Measurements from ENCODE around the gene CCDC83.

CCDC83 gene

GRCh38 chr11:85819441-85819840 is 35.7 kb upstream of the CCDC83 start:
- H3K27ac ChIP-seq (ENCODE audit: low read depth, low read length), result no peak overlapping the region
- H3K36me3 ChIP-seq (ENCODE audit: insufficient read depth, low read length), result no peaks in the 10 kb centered on the region
- no peaks in the 10 kb centered on the region for H3K9me3 ChIP-seq (ENCODE audit: insufficient read depth, low read depth, low read length)
- no peak overlapping the region for H3K4me3 ChIP-seq (ENCODE audit: low read length)
- H3K4me1 ChIP-seq (ENCODE audit: insufficient read depth, low read length), result no peaks in the 10 kb centered on the region
- no peaks in the 10 kb centered on the region for H3K27me3 ChIP-seq (ENCODE audit: insufficient read depth, low read length)
- H3K9ac ChIP-seq (ENCODE audit: low read depth, low read length), result no peak overlapping the region

GRCh38 chr11:85821636-85822035 is 33.5 kb upstream of the CCDC83 start:
- Histone ChIP-seq H3K4me1 (ENCODE audit: insufficient read depth, low read length) (no peaks in the 10 kb centered on the region), H3K36me3 (ENCODE audit: insufficient read depth, low read length) (no peaks in the 10 kb centered on the region), H3K27ac (ENCODE audit: low read depth, low read length) (no peak overlapping the region), H3K27me3 (ENCODE audit: insufficient read depth, low read length) (no peaks in the 10 kb centered on the region), H3K9me3 (ENCODE audit: insufficient read depth, low read depth, low read length) (no peaks in the 10 kb centered on the region), H3K4me3 (ENCODE audit: low read length) (no peak overlapping the region), H3K9ac (ENCODE audit: low read depth, low read length) (no peak overlapping the region)
- WGBS, result 98% methylated on average over 1 of the region's 1 CpG

DNA sequence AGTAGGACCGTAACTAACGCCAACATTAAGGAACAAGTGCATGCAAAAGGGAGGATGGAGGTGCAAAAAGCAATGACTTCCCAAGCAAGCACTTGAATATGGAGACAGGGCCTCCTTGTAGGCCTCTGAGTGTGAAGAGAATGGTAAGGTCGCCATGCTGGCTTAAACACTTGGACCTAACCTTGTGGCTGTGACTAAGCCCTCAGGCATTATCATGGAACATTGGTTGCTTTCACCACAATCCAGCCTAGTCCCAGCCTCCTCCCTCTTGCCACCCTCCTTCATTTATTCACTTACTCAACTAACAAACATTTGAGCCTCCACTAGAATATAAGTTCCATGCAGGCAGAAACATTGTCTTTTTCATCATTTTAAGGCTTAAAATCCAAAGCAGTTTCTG is 32.4 kb upstream of the CCDC83 start:
- H3K9ac ChIP-seq (ENCODE audit: low read depth, low read length), result no peak overlapping the region
- H3K4me3 ChIP-seq (ENCODE audit: low read length), result no peak overlapping the region
- no peak overlapping the region for H3K27ac ChIP-seq (ENCODE audit: low read depth, low read length)
- H3K36me3 ChIP-seq (ENCODE audit: insufficient read depth, low read length), result no peaks in the 10 kb centered on the region
- 91% methylated on average over 3 of the region's 3 CpGs for WGBS
- no peaks in the 10 kb centered on the region for H3K27me3 ChIP-seq (ENCODE audit: insufficient read depth, low read length)
- H3K9me3 ChIP-seq (ENCODE audit: insufficient read depth, low read depth, low read length), result no peaks in the 10 kb centered on the region
- no peaks in the 10 kb centered on the region for H3K4me1 ChIP-seq (ENCODE audit: insufficient read depth, low read length)

- H3K27me3 ChIP-seq (ENCODE audit: insufficient read depth, low read length), result no peaks in the 10 kb centered on the region
- H3K27ac ChIP-seq (ENCODE audit: low read depth, low read length), result no peak overlapping the region
- no peak overlapping the region for H3K4me3 ChIP-seq (ENCODE audit: low read length)
- no peaks in the 10 kb centered on the region for H3K4me1 ChIP-seq (ENCODE audit: insufficient read depth, low read length)
- H3K9me3 ChIP-seq (ENCODE audit: insufficient read depth, low read depth, low read length), result no peaks in the 10 kb centered on the region
- 94% methylated on average over 1 of the region's 2 CpGs for WGBS
- no peak overlapping the region for H3K9ac ChIP-seq (ENCODE audit: low read depth, low read length)
- H3K36me3 ChIP-seq (ENCODE audit: insufficient read depth, low read length), result no peaks in the 10 kb centered on the region
Observed at GRCh38 chr11:85823816-85824215, 31.4 kb upstream of the CCDC83 start.

DNA sequence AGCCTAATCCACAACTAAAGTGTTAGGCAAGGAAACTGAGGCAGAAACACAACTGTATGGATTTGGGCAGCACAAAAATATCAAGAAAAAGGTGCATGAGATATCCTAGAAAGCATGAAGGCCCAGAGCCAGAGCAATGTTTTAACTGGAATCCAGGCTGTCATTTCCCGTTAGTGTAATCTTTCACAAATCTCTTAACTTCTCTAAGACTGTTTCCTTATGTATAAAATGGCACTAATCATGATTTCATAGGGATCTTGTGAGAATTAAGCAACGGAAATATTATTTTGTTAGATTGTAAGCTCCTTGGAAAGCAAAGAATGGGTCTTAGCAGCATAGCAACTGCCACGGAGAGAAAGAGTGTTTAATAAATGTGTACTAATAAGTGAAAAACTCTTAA is 29.6 kb upstream of the CCDC83 start:
- Histone ChIP-seq H3K27me3 (ENCODE audit: insufficient read depth, low read length) (no peaks in the 10 kb centered on the region), H3K36me3 (ENCODE audit: insufficient read depth, low read length) (no peaks in the 10 kb centered on the region), H3K9ac (ENCODE audit: low read depth, low read length) (no peak overlapping the region), H3K4me1 (ENCODE audit: insufficient read depth, low read length) (no peaks in the 10 kb centered on the region), H3K27ac (ENCODE audit: low read depth, low read length) (no peak overlapping the region), H3K9me3 (ENCODE audit: insufficient read depth, low read depth, low read length) (no peaks in the 10 kb centered on the region), H3K4me3 (ENCODE audit: low read length) (no peak overlapping the region)
- 90% methylated on average over 3 of the region's 3 CpGs for WGBS

GRCh38 chr11:85826116-85826855 is 28.9 kb upstream of the CCDC83 start:
- Histone ChIP-seq H3K36me3 (ENCODE audit: insufficient read depth, low read length) (no peaks in the 10 kb centered on the region), H3K27me3 (ENCODE audit: insufficient read depth, low read length) (no peaks in the 10 kb centered on the region), H3K9ac (ENCODE audit: low read depth, low read length) (no peak overlapping the region), H3K4me3 (ENCODE audit: low read length) (no peak overlapping the region), H3K27ac (ENCODE audit: low read depth, low read length) (no peak overlapping the region), H3K9me3 (ENCODE audit: insufficient read depth, low read depth, low read length) (no peaks in the 10 kb centered on the region), H3K4me1 (ENCODE audit: insufficient read depth, low read length) (no peaks in the 10 kb centered on the region; the same call in 1 of the 2 replicates)
- WGBS, result 90% methylated on average over 7 of the region's 7 CpGs

GRCh38 chr11:85827748-85828639 is 27.2 kb upstream of the CCDC83 start:
- H3K4me3 ChIP-seq (ENCODE audit: low read length), result no peak overlapping the region
- WGBS, result 92% methylated on average over 1 of the region's 2 CpGs
- no peaks in the 10 kb centered on the region for H3K9me3 ChIP-seq (ENCODE audit: insufficient read depth, low read depth, low read length)
- no peaks in the 10 kb centered on the region for H3K27me3 ChIP-seq (ENCODE audit: insufficient read depth, low read length)
- no peaks in the 10 kb centered on the region; the same call in 1 of the 2 replicates for H3K4me1 ChIP-seq (ENCODE audit: insufficient read depth, low read length)
- H3K36me3 ChIP-seq (ENCODE audit: insufficient read depth, low read length), result no peaks in the 10 kb centered on the region
- H3K27ac ChIP-seq (ENCODE audit: low read depth, low read length), result no peak overlapping the region
- no peak overlapping the region for H3K9ac ChIP-seq (ENCODE audit: low read depth, low read length)

GRCh38 chr11:85828640-85828978 is 26.6 kb upstream of the CCDC83 start:
- H3K9ac ChIP-seq (ENCODE audit: low read depth, low read length), result no peak overlapping the region
- 95% methylated on average over 1 of the region's 1 CpG for WGBS
- no peaks in the 10 kb centered on the region for H3K9me3 ChIP-seq (ENCODE audit: insufficient read depth, low read depth, low read length)
- no peaks in the 10 kb centered on the region for H3K27me3 ChIP-seq (ENCODE audit: insufficient read depth, low read length)
- H3K27ac ChIP-seq (ENCODE audit: low read depth, low read length), result no peak overlapping the region
- no peaks in the 10 kb centered on the region; the same call in 1 of the 2 replicates for H3K4me1 ChIP-seq (ENCODE audit: insufficient read depth, low read length)
- H3K4me3 ChIP-seq (ENCODE audit: low read length), result no peak overlapping the region
- no peaks in the 10 kb centered on the region for H3K36me3 ChIP-seq (ENCODE audit: insufficient read depth, low read length)

GRCh38 chr11:85829172-85829571 is 26.0 kb upstream of the CCDC83 start:
- no peak overlapping the region for H3K9ac ChIP-seq (ENCODE audit: low read depth, low read length)
- no peaks in the 10 kb centered on the region for H3K27me3 ChIP-seq (ENCODE audit: insufficient read depth, low read length)
- no peak overlapping the region for H3K27ac ChIP-seq (ENCODE audit: low read depth, low read length)
- no peaks in the 10 kb centered on the region for H3K9me3 ChIP-seq (ENCODE audit: insufficient read depth, low read depth, low read length)
- no peaks in the 10 kb centered on the region for H3K36me3 ChIP-seq (ENCODE audit: insufficient read depth, low read length)
- no peak overlapping the region for H3K4me3 ChIP-seq (ENCODE audit: low read length)
- 92% methylated on average over 2 of the region's 2 CpGs for WGBS
- H3K4me1 ChIP-seq (ENCODE audit: insufficient read depth, low read length), result no peaks in the 10 kb centered on the region; the same call in 1 of the 2 replicates

GRCh38 chr11:85831050-85831449 is 24.1 kb upstream of the CCDC83 start:
- H3K4me3 ChIP-seq (ENCODE audit: low read length), result no peak overlapping the region
- H3K9me3 ChIP-seq (ENCODE audit: insufficient read depth, low read depth, low read length), result no peaks in the 10 kb centered on the region
- H3K27me3 ChIP-seq (ENCODE audit: insufficient read depth, low read length), result no peaks in the 10 kb centered on the region
- H3K27ac ChIP-seq (ENCODE audit: low read depth, low read length), result no peak overlapping the region
- no peak overlapping the region for H3K9ac ChIP-seq (ENCODE audit: low read depth, low read length)
- no peaks in the 10 kb centered on the region; the same call in 1 of the 2 replicates for H3K4me1 ChIP-seq (ENCODE audit: insufficient read depth, low read length)
- no peaks in the 10 kb centered on the region for H3K36me3 ChIP-seq (ENCODE audit: insufficient read depth, low read length)

DNA sequence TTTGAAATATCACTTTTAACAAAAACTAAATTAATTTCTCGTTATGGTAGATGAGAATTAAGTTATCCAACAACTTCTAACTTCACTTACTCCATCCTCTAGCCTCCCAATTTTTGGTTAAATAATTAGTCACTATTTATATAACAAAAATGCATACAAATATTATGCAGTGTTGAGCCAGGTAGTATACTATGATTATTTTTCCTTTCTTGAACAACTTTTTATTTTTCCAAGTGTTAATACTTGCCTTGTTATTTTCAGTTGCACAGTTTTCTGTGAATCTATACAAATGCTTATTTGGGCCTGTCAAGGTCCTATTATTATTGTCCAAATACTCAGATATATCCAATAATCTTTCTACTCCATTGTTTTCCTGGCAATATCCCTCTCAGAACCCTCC is 19.9 kb upstream of the CCDC83 start:
- H3K27me3 ChIP-seq (ENCODE audit: insufficient read depth, low read length), result no peaks in the 10 kb centered on the region
- H3K9ac ChIP-seq (ENCODE audit: low read depth, low read length), result no peak overlapping the region
- H3K9me3 ChIP-seq (ENCODE audit: insufficient read depth, low read depth, low read length), result no peaks in the 10 kb centered on the region
- no peaks in the 10 kb centered on the region for H3K36me3 ChIP-seq (ENCODE audit: insufficient read depth, low read length)
- H3K27ac ChIP-seq (ENCODE audit: low read depth, low read length), result no peak overlapping the region
- H3K4me1 ChIP-seq (ENCODE audit: insufficient read depth, low read length), result no peaks in the 10 kb centered on the region; the same call in 1 of the 2 replicates
- WGBS, result no CpG with 5 or more reads among the region's 1 CpG
- no peak overlapping the region for H3K4me3 ChIP-seq (ENCODE audit: low read length)
